GM13977 (cell line): ENCODE results near the gene CREBRF.
"Not testable (repeated sequence)": the region's sequence is repeated elsewhere in the genome, so short reads cannot be mapped to it uniquely, and the experiment has no call there.

Experiments used
- DNase-seq: peaks from one replicate; pipeline ENCODE4 v3.0.0; 2012; ENCODE audit warnings: low spot score
- CTCF ChIP-seq: IDR thresholded peaks from 2 replicates; pipeline ENCODE4 v1.5.1; 2012; ENCODE audit warnings: mild to moderate bottlenecking, control low read depth; ENCODE audit not compliant: insufficient read depth; ENCODE audit errors: extremely low read depth, missing control alignments
- in situ Hi-C: fragments of 300-500 bp; cut with MboI; formaldehyde crosslinking; loops from one replicate; pipeline ENCODE4 v1.12.0; 2022; ENCODE audit warnings: low sequenced_read_pairs, low pct_unique_long_range_greater_than_20kb, mixed read lengths, inconsistent platforms; ENCODE audit not compliant: unreplicated experiment

The CREBRF gene

GRCh38 chr5:173015192-173015591 is 41.0 kb upstream of the CREBRF start:
- no peak for DNase-seq
- in situ Hi-C loops, result no loop called here
- TF ChIP-seq CTCF, result no peak

- TF ChIP-seq CTCF, result no peak
- in situ Hi-C loops, result no loop called here
- no peak for DNase-seq
These were observed 40.3 kb upstream of the CREBRF start for GRCh38 chr5:173015598-173016455.

- no peak for DNase-seq
- no peak for TF ChIP-seq CTCF
- in situ Hi-C loops, result no loop called here
These were observed 39.5 kb upstream of the CREBRF start for GRCh38 chr5:173016598-173017046.

- DNase-seq, in situ Hi-C loops: not testable (repeated sequence)
These were observed 39.1 kb upstream of the CREBRF start for GRCh38 chr5:173017087-173017486.

- in situ Hi-C loops, result no loop called here
- DNase-seq, result no peak
- no peak for TF ChIP-seq CTCF
These were observed 37.8 kb upstream of the CREBRF start for GRCh38 chr5:173018358-173018757.

GRCh38 chr5:173020154-173020581 is 36.0 kb upstream of the CREBRF start:
- TF ChIP-seq CTCF, result no peak
- in situ Hi-C loops, result no loop called here

GRCh38 chr5:173020643-173021042 is 35.5 kb upstream of the CREBRF start:
- no peak for DNase-seq
- in situ Hi-C loops, result no loop called here
- TF ChIP-seq CTCF, result no peak

More at GRCh38 chr5:173020154-173020581, 36.0 kb upstream of the CREBRF start:
- no peak for DNase-seq
